KOPT-K1 (cell line): Measurements from ENCODE around the gene PPP4R3A.
A peak's percentile ranks its signal among the peaks of the same experiment; 100 is the strongest.
"Not testable (repeated sequence)": the region's sequence is repeated elsewhere in the genome, so short reads cannot be mapped to it uniquely, and the experiment has no call there.

Source experiments
- H3K27ac ChIP-seq: fragments of 200-600 bp; sonication (generic); 2 replicates; pipeline ENCODE4 v1.5.1; 2016; ENCODE audit warnings: antibody characterized with exemption, mild to moderate bottlenecking, low read depth, low read length; ENCODE audit not compliant: poor library complexity, severe bottlenecking
- H3K36me3 ChIP-seq: fragments of 200-600 bp; sonication (generic); 2 replicates; pipeline ENCODE4 v1.5.1; 2017; ENCODE audit warnings: antibody characterized with exemption, mild to moderate bottlenecking, low read length, moderate library complexity; ENCODE audit not compliant: insufficient read depth
- H3K9me3 ChIP-seq: fragments of 200-600 bp; sonication (generic); 2 replicates; pipeline ENCODE4 v1.5.1; 2017; ENCODE audit warnings: antibody characterized with exemption, low read length, mild to moderate bottlenecking; ENCODE audit not compliant: insufficient read depth, poor library complexity, severe bottlenecking

PPP4R3A gene

DNA sequence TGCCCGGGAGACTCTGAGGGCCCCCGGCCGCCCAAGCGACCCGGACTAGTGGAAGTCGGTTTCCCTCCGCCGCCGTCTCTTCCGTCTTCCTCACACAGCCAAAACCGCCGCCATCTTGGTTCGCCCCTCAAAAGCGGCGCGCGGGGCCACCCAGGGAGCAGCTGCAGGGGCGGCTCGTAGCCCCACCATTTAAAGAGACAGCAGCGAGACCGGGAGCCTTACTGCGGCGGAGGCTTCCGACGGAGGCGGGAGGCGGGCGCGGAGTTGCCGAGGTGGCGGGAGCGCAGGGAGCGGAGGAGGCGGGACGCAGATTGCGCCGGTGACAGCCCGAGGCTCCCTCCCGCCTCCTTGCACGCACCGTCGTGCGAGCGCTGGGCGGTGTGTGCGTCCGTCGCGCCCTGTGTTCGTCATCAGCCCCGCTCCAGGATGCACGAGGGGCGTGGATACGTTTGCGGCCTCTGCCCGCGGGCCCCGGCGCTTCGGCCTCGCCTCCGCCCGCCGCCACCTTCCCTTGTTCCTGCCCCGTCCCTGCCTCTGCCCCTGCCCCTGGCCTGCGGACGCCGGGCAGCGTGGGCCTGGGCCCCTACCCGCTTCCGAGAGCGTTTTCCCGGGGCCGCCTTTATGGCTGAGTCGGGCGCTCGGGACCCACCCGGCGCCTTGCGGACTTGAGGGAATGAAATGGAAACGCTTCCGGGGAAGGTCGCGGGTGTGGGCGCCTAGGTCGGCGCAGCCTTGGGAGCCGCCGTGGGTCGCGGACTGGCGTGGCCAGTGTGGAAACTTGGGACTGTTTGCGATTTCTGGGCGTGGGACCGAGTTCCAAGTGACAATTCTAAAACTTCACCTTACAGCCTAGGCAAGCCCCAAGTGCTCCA is at the start of gene PPP4R3A:
PPP4R3A (minus strand) TSS at position 140 of the 872 bp plus-strand sequence. CDS start 663 bp downstream, outside the sequence.
- peaks cover 24% of the 10 kb centered on the region for H3K36me3 ChIP-seq
- H3K27ac ChIP-seq: peak within 1 kb of the TSS; percentile 93
- no peaks in the 10 kb centered on the region for H3K9me3 ChIP-seq

DNA sequence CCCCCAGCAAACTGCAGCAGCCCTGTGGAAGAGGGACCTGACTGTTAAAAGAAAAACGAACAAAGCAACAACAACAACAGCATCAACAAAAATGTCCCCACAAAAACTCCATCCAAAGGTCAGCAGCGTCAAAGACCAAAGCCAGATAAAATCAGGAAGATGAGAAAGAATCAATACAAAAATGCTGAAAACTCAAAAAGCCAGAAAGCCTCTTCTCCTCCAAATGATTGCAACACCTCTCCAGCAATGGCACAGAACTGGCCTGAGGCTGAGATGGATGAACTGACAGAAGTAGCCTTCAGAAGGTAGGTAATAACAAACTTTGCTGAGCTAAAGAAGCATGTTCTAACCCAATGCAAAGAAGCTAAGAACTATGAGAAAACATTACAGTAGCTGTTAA is 45.4 kb upstream of the PPP4R3A start:
- H3K9me3 ChIP-seq: peaks cover 7% of the 10 kb centered on the region
- H3K27ac ChIP-seq: no peak overlapping the region
- H3K36me3 ChIP-seq: no peaks in the 10 kb centered on the region

DNA sequence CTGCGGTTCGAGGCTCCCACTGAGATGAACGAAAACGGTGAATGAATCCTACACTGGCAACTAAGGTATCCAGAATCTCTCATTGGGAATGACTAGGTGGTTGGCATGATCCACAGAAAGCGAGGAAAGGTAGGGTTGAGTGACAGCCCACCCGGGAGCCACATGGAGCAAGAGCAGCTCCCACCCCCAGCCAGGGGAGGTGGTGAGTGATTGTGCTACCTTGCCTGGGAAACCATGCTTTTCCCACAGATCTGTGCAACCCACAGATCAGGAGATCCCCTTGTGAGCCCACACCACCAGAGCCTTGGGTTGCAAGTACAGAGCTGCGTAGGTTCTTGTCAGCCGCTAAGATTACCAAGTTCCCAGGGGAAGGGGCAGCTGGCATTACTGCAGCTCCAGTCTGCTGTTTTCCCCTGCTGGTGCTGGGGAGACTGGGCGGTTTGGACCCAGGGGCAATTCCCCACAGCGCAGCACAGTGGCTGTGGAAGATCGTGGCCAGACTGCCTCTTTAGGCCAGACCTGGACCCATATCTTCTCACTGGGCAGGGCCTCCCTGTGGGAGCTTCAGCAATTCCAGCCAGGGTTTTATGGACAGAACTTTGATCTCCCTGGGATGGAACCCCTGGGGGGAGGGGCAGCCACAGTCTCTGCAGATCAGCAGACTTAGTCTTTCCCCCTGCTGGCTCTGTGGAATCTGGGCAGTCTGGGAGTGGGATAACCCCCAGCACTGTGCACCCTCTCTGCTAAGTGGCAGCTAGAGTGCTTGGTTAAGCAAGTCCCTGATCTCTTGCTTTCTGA is 44.6 kb upstream of the PPP4R3A start:
- Histone ChIP-seq H3K9me3 (peaks cover 7% of the 10 kb centered on the region), H3K27ac (no peak overlapping the region), H3K36me3 (no peaks in the 10 kb centered on the region)

DNA sequence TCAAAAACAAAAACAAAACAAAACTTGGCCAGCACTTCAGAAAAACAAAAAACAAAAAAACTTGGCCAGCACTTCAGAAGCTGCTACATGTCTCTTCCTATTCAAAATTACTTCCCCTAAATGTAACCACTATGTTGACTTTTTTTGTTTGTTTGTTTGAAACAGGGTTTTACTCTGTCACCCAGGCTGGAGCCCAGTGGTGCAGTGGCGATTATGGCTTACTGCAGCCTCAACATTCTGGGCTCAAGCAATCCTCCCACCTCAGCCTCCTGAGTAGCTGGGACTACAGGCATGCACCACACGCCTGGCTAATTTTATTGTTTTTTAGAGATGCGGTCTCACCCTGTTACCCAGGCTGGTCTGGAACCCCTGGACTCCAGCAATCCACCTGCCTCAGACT is 38.0 kb upstream of the PPP4R3A start:
- H3K36me3 ChIP-seq: no peaks in the 10 kb centered on the region
- no peaks in the 10 kb centered on the region for H3K9me3 ChIP-seq
- no peak overlapping the region for H3K27ac ChIP-seq

DNA sequence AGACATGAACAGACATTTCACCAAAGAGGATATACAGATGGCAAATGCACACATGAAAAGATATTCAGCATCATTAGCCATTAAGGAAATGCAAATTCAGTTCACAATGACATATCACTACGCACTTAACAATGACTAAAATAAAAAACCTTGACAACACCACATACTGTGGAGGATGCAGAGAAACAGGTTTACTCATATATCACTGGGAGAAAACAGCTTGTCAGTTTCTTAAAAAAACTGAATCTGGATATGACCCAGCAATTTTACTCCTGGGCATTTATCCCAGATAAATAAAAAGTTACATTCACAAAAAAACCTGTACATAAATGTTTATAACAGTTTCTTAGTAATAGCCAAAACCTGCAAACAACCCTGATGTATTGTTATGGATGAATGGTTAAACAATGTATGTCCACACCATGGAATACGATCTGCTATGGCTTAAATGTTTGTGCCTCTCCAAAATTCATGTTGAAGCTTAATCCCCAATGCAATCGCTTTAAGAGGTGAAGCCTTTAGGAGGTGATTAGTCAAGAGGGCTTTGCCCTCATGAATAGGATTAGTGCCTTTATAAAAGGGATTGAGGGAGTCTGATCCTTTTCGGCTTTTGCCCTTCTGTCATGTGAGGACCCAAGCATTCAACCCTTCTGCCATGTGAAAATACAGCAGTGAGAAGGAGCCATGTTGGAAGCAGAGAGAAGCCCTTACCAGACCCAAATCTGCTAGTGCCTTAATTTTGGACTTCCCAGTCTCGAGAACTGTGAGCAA is 36.0 kb upstream of the PPP4R3A start:
- peaks cover 11% of the 10 kb centered on the region for H3K9me3 ChIP-seq
- H3K27ac ChIP-seq: no peak overlapping the region
- H3K36me3 ChIP-seq: no peaks in the 10 kb centered on the region

DNA sequence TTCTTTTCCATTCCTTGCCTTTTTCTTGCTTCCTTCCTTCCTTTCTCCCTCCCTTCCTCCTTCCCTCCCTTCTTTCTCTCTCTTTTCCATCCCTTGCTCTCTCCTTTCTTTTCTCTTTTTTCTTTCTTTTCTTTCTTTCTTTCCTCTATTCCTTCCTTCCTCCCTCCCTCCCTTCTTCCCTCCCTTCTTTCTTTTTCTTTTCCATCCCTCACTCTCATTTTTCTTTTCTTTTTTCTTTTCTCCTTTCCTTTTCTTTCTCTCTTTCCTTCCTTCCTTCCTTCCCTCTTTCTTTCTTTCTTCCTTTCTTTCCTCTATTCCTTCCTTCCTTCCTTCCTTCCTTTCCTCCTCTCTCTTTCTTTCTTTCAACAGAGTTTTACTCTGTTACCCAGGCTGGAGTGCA is 35.1 kb upstream of the PPP4R3A start:
- H3K9me3 ChIP-seq: peaks cover 17% of the 10 kb centered on the region
- H3K36me3 ChIP-seq: no peaks in the 10 kb centered on the region
- no peak overlapping the region for H3K27ac ChIP-seq

DNA sequence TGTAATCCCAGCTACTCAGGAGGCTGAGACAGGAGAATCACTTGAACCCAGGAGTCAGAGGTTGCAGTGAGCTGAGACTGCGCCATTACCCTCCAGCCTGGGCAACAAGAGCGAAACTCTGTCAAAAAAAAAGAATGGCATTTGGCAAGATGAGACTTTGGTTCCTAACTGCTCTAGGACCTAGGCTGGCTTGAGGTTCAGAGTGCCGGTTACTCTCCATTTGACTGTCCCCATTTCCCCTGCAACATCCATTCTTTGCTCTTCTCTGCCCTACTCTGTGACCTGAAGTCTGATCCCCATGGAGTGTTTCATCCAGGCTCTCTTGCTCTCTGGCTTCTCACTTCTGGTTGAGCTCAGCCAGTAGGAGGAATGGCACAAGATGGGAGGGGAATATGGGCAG is 26.2 kb upstream of the PPP4R3A start:
- Histone ChIP-seq H3K36me3 (no peaks in the 10 kb centered on the region), H3K27ac (no peak overlapping the region), H3K9me3 (peaks cover 21% of the 10 kb centered on the region)

DNA sequence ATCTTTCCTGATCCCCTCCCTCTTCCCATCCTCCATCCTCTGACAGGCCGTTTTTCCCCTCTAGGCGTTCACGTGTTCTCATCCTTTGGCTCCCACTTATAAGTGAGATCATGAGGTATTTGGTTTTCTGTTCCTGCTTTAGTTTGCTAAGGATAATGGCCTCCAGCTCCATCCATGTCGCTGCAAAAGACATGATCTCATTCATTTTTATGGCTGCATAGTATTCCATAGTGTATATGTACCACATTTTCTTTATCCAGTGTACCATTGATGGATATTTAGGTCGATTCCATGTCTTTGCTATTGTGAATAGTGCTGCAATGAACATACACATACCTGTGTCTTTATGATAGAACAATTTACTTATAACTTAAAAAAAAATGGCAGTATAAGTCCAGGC is 23.9 kb upstream of the PPP4R3A start:
- not testable (repeated sequence) for H3K27ac ChIP-seq, H3K9me3 ChIP-seq, H3K36me3 ChIP-seq

- Histone ChIP-seq H3K9me3 (no peaks in the 10 kb centered on the region), H3K36me3 (no peaks in the 10 kb centered on the region), H3K27ac (no peak overlapping the region)
Measured at GRCh38 chr14:91533623-91534022, 23.5 kb upstream of the PPP4R3A start.

DNA sequence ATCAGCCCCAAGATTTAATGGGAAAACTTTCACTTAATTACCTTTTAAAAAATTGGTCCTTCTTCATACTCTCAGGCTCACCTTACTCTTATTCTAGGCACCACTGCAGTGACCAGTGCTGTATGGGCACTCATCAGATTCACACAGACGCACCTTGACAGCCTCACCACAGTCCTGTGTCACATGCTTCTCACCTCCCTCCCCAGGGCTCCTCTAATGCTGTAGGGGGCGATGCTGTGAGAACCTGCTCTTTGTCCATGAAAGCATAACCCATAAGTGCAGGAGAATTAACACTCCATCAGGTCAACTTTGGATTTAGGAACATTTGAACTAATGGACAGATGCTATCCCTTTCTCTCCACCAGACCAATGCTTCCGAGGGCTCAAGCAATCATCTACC is 13.9 kb upstream of the PPP4R3A start:
- Histone ChIP-seq H3K9me3 (no peaks in the 10 kb centered on the region), H3K27ac (no peak overlapping the region), H3K36me3 (no peaks in the 10 kb centered on the region)

DNA sequence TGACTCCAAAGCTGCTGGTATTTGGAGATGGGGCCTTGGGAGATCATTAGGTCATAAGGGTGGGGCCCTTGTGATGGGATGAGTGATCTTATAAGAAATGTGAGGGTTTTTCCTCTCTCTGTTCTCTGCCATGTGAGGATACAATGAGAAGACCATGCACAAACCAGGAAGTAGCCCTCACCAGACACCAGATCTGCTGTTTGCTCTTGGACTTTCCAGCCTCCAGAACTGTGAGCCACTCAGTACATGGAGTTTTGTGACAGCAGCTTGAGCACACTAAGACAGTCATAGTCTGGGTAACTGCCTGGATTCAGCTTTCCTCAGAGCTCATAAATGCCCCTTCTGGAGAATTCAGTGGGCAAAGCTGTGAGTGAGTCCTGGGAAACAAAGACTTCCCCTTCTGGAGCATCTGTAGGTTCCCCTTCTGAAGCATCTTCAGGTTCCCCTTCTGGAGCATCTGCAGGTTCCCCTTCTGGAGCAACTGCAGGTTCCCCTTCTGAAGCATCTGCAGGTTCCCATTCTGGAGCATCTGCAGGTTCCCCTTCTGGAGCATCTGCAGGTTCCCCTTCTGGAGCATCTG is 11.0 kb upstream of the PPP4R3A start:
- Histone ChIP-seq H3K27ac (no peak overlapping the region), H3K9me3 (no peaks in the 10 kb centered on the region), H3K36me3 (no peaks in the 10 kb centered on the region)

- H3K9me3 ChIP-seq: no peaks in the 10 kb centered on the region
- H3K36me3 ChIP-seq: no peaks in the 10 kb centered on the region
- no peak overlapping the region for H3K27ac ChIP-seq
Measured at GRCh38 chr14:91520138-91520537, 10.0 kb upstream of the PPP4R3A start.

DNA sequence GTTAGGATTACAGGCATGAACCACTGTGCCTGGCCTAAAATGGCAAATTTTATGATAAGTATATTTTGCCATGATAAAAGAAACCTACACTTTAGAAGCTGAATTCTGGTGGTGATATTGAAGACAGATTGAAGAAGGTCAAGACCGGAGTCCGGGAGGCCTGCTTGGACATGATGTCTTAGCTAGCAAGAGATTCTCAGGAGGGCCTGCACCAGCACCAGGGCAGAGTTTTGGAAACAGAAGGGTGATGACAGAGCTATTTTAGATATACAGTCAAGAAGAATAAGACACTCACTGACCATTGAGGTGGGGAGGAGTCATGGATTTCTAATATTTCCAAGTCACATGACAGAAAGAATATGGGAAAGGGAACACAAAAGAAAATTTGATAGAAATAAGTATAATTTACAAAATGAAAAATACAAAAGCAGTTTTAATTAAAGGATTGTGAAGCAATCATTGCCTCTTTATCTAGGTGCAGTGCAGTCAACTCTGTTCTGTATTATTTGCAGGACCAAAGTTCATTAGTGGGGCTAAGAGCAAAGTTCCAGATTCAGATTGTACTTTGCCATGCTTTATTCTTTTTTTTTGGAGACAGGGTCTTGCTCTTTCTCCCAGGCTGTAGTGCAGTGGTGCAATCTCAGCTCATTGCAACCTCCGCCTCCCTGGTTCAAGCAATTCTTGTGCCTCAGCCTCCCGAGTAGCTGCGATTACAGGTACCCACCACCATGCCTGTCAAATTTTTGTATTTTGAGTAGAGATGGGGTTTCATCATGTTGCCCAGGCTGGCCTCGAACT is 9.3 kb upstream of the PPP4R3A start:
- Histone ChIP-seq H3K27ac (no peak overlapping the region), H3K36me3 (no peaks in the 10 kb centered on the region), H3K9me3 (no peaks in the 10 kb centered on the region)
